Activated naive CD8-positive, alpha-beta T cell treated with anti-CD3 and anti-CD28 coated beads, Interleukin-2, amount 10 ng/mL, durations not matched to agents 7 days and 5 days (primary cell): Measurements from ENCODE around the gene MICAL2. TPM values are rescaled to one million over a fixed set of nuclear protein-coding genes. Genes with fewer than 3 reads are reported as not detected.

Source experiments
- ATAC-seq: fragments of 150-1000 bp; cut with Tn5 transposase; one replicate; pipeline ENCODE4 v1.10.0; 2021; ENCODE audit warnings: low read depth, moderate library complexity
- POLR2A ChIA-PET: fragments of 350-600 bp; sonication (Branson Sonifier 250); formaldehyde crosslinking; loops from one replicate; lab custom pipeline; 2021; ENCODE audit warnings: antibody characterized with exemption; lab: Charles Lee
- DNase-seq: peaks from one replicate; pipeline ENCODE4 v3.0.0; 2021
- H3K27ac Mint-ChIP-seq: one replicate; pipeline ENCODE4 v1.8.0; 2022; ENCODE audit warnings: mild to moderate bottlenecking, mixed read lengths
- H3K27me3 Mint-ChIP-seq: one replicate; pipeline ENCODE4 v1.8.0; 2022; ENCODE audit warnings: mild to moderate bottlenecking, moderate library complexity, mixed read lengths
- H3K36me3 Mint-ChIP-seq: one replicate; pipeline ENCODE4 v1.8.0; 2021; ENCODE audit warnings: mild to moderate bottlenecking, mixed read lengths
- H3K4me1 Mint-ChIP-seq: one replicate; pipeline ENCODE4 v1.8.0; 2021; ENCODE audit warnings: mixed read lengths
- H3K4me3 Mint-ChIP-seq: one replicate; pipeline ENCODE4 v1.8.0; 2022; ENCODE audit warnings: mild to moderate bottlenecking, moderate library complexity, mixed read lengths
- H3K9me3 Mint-ChIP-seq: one replicate; pipeline ENCODE4 v1.8.0; 2021; ENCODE audit warnings: mixed read lengths
- total RNA-seq, 2 experiments: library from RNA; stranded (reverse); gene quantifications; one replicate each; pipeline ENCODE4 v1.2.3, GENCODE V29; 2021

The MICAL2 gene
- total RNA-seq, 2 experiments from 2014 or later = 36.9 to 42.6 TPM

- Mint-ChIP-seq H3K4me3 (peak overlapping the region; percentile 80), H3K36me3 (no peaks in the 10 kb centered on the region), H3K4me1 (peaks cover 25% of the 10 kb centered on the region), H3K27me3 (peaks cover 2% of the 10 kb centered on the region), H3K27ac (peak overlapping the region; percentile 77), H3K9me3 (no peaks in the 10 kb centered on the region)
- POLR2A ChIA-PET = interaction anchor here (0.6 to 2.2 kb wide), 7 partner anchors 13 to 126 kb away, joined by 3 to 6 read pairs (median 3); no protein-coding TSS in a partner anchor
- DNase-seq (no peak), ATAC-seq (no peak)
Measured at GRCh38 chr11:12109591-12110196, 696 bp upstream of the MICAL2 start.

GRCh38 chr11:12110714-12111548 is 541 bp downstream of the MICAL2 start:
- DNase-seq (no peak), ATAC-seq (peak; percentile 57)
- no peaks in the 10 kb centered on the region for H3K9me3 Mint-ChIP-seq
- peaks cover 3% of the 10 kb centered on the region for H3K27me3 Mint-ChIP-seq
- H3K27ac Mint-ChIP-seq = peak overlapping the region; percentile 65
- peaks cover 27% of the 10 kb centered on the region for H3K4me1 Mint-ChIP-seq
- POLR2A ChIA-PET = interaction anchor here (1.1 to 2.2 kb wide), 6 partner anchors 15 to 125 kb away, joined by 3 to 6 read pairs (median 4); no protein-coding TSS in a partner anchor
- H3K36me3 Mint-ChIP-seq = no peaks in the 10 kb centered on the region
- peak overlapping the region; percentile 85 for H3K4me3 Mint-ChIP-seq

DNA sequence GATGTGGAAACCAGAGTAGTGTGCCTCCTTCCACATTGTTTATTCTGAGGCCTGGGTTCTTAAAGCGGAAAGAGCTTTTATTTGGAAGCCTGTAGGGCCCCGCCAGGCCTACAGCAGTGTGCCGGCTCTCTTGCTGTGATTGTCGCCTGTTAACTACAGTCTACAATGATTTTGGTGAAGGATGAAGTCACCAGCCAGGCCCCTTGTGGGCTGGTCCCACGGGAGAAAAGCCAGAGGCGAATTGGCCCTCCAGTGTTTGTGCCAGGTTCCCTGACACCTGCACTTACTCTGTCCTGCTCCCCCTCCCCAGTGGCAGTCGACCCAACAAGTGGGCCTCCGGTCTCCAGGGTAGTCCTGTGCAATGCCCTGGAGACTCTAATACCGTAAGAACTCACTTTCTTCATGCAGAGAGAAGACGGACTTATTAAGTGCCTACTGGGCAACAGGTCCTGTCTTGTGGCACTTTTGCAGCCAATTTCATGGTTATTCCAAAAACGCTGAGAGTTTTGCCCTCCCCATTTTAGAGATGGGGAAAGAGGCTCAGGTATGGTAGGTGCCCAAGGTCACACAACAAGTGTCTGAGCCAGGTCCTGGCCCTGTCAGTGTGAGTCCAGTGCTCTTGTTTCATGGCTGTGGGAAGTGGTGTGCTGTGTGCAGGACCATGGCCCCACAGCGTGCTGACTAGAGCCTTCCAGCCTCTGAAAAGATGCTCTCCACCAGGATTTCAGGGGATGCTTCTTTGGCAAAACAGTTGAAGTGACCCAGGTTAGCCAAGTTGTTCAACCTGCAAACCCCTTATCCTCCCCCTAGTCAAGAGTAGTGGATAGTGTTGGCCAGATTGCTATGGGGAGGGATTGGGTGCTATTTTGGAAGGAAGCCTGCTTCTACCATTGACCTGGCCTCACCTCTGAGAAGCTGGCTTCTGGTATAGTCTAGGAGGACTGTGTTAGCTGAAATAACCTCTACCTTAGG is 1.4 kb downstream of the MICAL2 start:
- DNase-seq (no peak), ATAC-seq (no peak)
- H3K9me3 Mint-ChIP-seq = no peaks in the 10 kb centered on the region
- H3K4me1 Mint-ChIP-seq = peaks cover 29% of the 10 kb centered on the region
- peak overlapping the region; percentile 40 for H3K27ac Mint-ChIP-seq
- POLR2A ChIA-PET = interaction anchor here (1.1 to 2.2 kb wide), 3 partner anchors 24 to 124 kb away, joined by 3 to 6 read pairs (median 6); no protein-coding TSS in a partner anchor
- H3K4me3 Mint-ChIP-seq = peak overlapping the region; percentile 85
- H3K36me3 Mint-ChIP-seq = no peaks in the 10 kb centered on the region
- peaks cover 3% of the 10 kb centered on the region for H3K27me3 Mint-ChIP-seq

DNA sequence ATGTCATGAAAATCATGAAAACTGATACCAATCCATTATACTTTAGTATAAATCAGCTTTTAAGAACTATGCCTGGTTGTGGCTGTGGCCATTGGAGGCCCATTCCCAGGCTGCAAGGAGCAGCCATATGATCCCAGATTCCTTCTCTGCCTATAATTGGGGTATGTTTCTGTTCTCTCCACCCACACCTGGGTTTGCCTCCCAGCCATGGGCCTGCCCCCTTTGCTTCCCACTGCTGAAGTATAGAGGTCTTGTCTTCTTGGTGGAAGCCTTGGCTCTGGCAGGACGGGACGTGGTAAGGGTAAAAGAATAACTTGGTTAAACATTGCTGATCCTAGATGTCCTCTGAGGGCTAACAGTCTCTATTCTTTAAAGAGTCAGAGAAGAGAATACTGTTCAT is 2.4 kb downstream of the MICAL2 start:
- Mint-ChIP-seq H3K27ac (no peak overlapping the region), H3K36me3 (no peaks in the 10 kb centered on the region), H3K4me1 (peaks cover 32% of the 10 kb centered on the region), H3K27me3 (peaks cover 2% of the 10 kb centered on the region), H3K4me3 (no peak overlapping the region), H3K9me3 (no peaks in the 10 kb centered on the region)
- DNase-seq (no peak), ATAC-seq (no peak)
- POLR2A ChIA-PET = no interaction called here

- DNase-seq = no peak
- H3K36me3 Mint-ChIP-seq = no peaks in the 10 kb centered on the region
- POLR2A ChIA-PET = no interaction called here
- H3K9me3 Mint-ChIP-seq = no peaks in the 10 kb centered on the region
- no peak for ATAC-seq
- H3K4me3 Mint-ChIP-seq = no peak overlapping the region
- peaks cover 2% of the 10 kb centered on the region for H3K27me3 Mint-ChIP-seq
- peaks cover 34% of the 10 kb centered on the region for H3K4me1 Mint-ChIP-seq
- H3K27ac Mint-ChIP-seq = no peak overlapping the region
Measured at GRCh38 chr11:12113294-12113693, 2.9 kb downstream of the MICAL2 start.

DNA sequence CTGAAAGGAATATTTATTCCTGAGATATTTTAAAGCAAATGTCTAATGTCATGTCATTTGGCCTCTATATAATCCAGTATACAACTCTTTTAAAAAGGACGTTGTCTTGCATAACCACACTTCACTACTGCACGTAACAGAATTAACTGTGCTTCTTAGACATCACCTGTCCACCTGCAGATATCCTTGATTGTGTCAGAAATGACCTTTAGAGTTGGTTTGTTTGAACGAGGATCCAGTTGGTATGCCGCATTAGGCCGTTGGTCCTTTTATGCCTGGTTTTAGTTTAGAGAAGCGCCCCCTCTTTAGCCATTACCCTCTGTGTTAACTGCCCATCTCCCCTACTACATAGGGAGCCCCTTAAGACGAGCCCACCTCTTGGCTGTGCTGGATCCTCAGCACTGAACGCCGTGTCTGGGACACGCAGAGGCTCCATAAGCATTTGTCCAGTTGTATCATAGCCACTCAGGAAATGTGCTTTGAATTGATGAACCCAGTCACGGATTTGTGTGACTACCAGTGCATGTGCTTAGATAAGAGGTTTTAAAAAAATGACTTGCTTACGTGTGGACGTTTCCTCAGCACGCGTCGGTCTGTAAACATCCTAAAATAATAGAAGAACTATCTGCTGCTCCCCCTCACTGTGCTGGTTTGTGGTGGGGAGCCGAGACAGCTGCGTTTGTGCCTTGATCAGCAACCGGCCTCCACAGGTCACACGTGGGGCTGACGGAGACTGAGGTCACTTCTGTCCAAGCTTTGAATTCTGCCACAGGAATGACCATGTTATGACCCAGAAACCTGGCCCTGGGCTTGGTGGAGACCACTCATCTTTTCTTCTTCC is 4.0 kb downstream of the MICAL2 start:
- peaks cover 2% of the 10 kb centered on the region for H3K27me3 Mint-ChIP-seq
- peaks cover 3% of the 10 kb centered on the region for H3K36me3 Mint-ChIP-seq
- DNase-seq (no peak), ATAC-seq (no peak)
- peaks cover 31% of the 10 kb centered on the region for H3K4me1 Mint-ChIP-seq
- H3K9me3 Mint-ChIP-seq = no peaks in the 10 kb centered on the region
- no peak overlapping the region for H3K4me3 Mint-ChIP-seq
- POLR2A ChIA-PET = no interaction called here
- H3K27ac Mint-ChIP-seq = no peak overlapping the region

DNA sequence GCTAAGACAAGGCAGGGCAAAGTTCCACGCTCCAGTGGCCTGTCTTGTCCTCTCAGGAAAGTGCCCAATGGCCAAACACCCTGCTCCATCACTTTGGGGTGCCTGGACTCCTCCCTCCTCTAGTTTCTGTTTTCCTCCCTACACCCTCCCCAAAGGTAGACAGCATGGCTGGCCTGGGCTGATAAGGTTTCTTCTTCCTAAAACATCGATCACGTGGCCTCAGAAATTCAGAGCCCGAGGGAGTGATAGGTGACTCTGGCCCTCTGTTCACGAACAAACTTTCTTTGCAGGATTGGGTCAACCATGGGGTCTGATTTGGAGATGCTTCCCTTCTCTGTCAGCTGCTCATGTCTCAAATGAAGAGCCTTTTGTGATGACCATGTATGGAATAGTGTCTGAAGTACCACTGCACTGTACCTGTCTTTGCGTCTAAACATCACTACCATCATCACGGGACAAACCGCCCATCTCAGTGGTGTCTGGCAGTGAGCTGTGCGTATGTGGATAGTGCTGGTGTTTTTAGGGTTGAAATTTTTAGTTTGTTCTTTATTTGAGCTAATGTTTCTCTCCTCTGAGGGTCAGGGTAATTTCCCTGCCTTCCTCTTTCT is 6.1 kb downstream of the MICAL2 start:
- Mint-ChIP-seq H3K36me3 (peaks cover 3% of the 10 kb centered on the region), H3K9me3 (no peaks in the 10 kb centered on the region), H3K27ac (no peak overlapping the region), H3K4me3 (no peak overlapping the region), H3K27me3 (peaks cover 2% of the 10 kb centered on the region), H3K4me1 (peaks cover 28% of the 10 kb centered on the region)
- DNase-seq (no peak), ATAC-seq (no peak)
- POLR2A ChIA-PET = interaction anchor here (1.7 kb wide), 1 partner anchor 120 kb away, joined by 4 read pairs; no protein-coding TSS in a partner anchor

GRCh38 chr11:12117200-12117599 is 6.8 kb downstream of the MICAL2 start:
- peaks cover 3% of the 10 kb centered on the region for H3K36me3 Mint-ChIP-seq
- ATAC-seq = no peak
- peaks cover 29% of the 10 kb centered on the region for H3K4me1 Mint-ChIP-seq
- peaks cover 2% of the 10 kb centered on the region for H3K27me3 Mint-ChIP-seq
- H3K9me3 Mint-ChIP-seq = no peaks in the 10 kb centered on the region
- H3K4me3 Mint-ChIP-seq = no peak overlapping the region
- POLR2A ChIA-PET = interaction anchor here (1.0 to 1.7 kb wide), 2 partner anchors 19 to 119 kb away, joined by 3 to 4 read pairs; no protein-coding TSS in a partner anchor
- no peak for DNase-seq
- no peak overlapping the region for H3K27ac Mint-ChIP-seq

GRCh38 chr11:12117611-12118010 is 7.2 kb downstream of the MICAL2 start:
- ATAC-seq (no peak), DNase-seq (no peak)
- POLR2A ChIA-PET = interaction anchor here (1.0 to 1.7 kb wide), 2 partner anchors 18 to 118 kb away, joined by 3 to 4 read pairs; no protein-coding TSS in a partner anchor
- Mint-ChIP-seq H3K27me3 (peaks cover 2% of the 10 kb centered on the region), H3K4me3 (no peak overlapping the region), H3K4me1 (peaks cover 29% of the 10 kb centered on the region), H3K27ac (no peak overlapping the region), H3K36me3 (peaks cover 3% of the 10 kb centered on the region), H3K9me3 (no peaks in the 10 kb centered on the region)

DNA sequence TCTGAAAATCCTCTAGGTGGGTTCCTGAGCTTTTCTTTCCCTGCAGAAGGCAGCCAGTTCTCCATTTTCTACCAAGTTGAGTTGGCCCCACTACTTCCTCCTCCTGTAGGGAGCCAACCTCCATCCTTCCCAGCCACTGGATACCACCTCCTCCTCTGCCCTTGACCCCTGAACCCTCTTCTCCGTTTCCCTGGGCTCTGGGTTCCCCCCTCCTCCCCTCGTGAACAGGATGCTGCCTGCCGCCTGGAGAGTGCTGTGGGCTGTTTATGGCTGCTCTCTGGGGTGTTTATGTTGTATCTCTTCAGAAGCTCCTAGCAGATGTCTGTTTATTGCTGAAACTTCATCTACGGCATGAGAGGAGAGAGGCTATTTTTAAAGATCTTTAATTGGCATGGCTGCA is 8.6 kb downstream of the MICAL2 start:
- Mint-ChIP-seq H3K27me3 (peaks cover 2% of the 10 kb centered on the region), H3K36me3 (peaks cover 3% of the 10 kb centered on the region), H3K4me1 (peaks cover 26% of the 10 kb centered on the region), H3K4me3 (no peak overlapping the region), H3K9me3 (no peaks in the 10 kb centered on the region), H3K27ac (no peak overlapping the region)
- DNase-seq (no peak), ATAC-seq (no peak)
- POLR2A ChIA-PET = no interaction called here

DNA sequence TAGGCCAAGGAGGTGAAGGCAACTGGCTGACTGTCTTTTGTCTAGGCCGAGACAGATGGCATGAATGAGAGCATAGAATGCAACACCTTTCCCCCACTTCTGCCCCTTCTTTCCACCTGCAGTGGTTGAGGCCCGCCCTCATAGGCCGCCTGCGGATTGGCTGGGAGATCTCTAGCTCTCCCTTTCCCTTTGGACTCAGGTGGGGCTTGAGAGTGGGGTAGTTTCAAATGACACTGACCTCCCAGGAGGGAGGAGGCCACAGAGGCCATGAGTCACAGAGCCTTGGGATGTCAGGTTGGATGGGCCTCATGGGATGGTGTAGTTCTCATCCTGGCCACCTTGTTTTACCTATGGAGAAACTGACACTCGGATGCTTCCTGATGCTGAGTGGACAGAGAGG is 9.1 kb downstream of the MICAL2 start:
- H3K4me1 Mint-ChIP-seq = peaks cover 31% of the 10 kb centered on the region
- H3K36me3 Mint-ChIP-seq = peaks cover 3% of the 10 kb centered on the region
- H3K9me3 Mint-ChIP-seq = no peaks in the 10 kb centered on the region
- H3K27me3 Mint-ChIP-seq = peaks cover 2% of the 10 kb centered on the region
- ATAC-seq (no peak), DNase-seq (no peak)
- POLR2A ChIA-PET = no interaction called here
- no peak overlapping the region for H3K4me3 Mint-ChIP-seq
- H3K27ac Mint-ChIP-seq = no peak overlapping the region
